HG03342 (cell line): Measurements from ENCODE around the gene MACROH2A1.
"Not testable (repeated sequence)": the region's sequence is repeated elsewhere in the genome, so short reads cannot be mapped to it uniquely, and the experiment has no call there.

Experiments used
- ATAC-seq: cut with Tn5 transposase; IDR thresholded peaks from one replicate; pipeline ENCODE4 v1.9.1; 2021; ENCODE audit warnings: mild to moderate bottlenecking, moderate library complexity; ENCODE audit not compliant: unreplicated experiment

The MACROH2A1 gene

GRCh38 chr5:135379046-135379654, 19.9 kb downstream of the MACROH2A1 start:
- ATAC-seq, result no peak

DNA sequence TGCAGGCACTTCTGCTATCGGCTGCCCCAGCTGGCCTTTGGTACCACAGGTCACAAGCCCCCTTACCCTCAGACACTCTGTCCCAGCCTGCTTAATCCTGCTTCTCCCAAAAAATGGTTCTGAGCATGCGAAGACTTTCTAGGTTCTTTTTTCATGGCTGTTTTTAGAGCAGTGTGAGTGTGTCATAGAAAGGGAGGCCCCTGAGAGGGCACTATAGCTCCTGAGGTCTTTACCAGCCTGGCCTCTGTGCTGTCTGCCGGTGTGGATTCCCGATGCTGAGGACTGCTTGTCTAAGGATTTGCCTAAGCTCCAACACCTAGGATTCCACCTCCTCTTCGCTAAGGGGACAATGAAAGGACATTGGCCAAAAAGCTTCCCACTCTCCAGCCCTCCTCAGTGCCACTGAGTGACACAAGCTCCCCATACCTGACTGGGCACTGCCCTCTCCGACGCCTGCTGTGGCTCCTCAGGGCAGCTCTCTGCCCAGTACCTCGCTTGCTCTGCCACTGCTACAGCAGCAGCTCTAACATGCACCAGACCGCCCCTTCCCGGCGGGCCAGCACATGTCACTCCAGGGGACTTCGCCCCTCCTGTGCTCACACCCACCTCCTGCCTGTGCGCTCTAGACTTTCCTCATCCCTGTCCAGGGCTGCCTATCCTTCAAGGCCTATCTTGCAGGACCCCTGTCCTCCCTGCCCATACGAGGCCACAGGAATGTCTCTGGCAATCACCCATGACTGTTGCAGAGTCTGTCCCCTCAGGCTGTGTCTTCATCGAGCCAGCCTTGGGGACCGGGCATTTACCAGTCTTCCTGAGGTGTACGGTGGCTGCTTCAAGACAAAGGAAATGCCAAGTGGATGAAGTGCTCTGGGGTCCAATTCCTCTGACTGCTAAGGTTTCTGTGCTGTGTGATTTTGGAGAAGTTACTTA, 21.0 kb downstream of the MACROH2A1 start:
- peak; percentile 8 for ATAC-seq

DNA sequence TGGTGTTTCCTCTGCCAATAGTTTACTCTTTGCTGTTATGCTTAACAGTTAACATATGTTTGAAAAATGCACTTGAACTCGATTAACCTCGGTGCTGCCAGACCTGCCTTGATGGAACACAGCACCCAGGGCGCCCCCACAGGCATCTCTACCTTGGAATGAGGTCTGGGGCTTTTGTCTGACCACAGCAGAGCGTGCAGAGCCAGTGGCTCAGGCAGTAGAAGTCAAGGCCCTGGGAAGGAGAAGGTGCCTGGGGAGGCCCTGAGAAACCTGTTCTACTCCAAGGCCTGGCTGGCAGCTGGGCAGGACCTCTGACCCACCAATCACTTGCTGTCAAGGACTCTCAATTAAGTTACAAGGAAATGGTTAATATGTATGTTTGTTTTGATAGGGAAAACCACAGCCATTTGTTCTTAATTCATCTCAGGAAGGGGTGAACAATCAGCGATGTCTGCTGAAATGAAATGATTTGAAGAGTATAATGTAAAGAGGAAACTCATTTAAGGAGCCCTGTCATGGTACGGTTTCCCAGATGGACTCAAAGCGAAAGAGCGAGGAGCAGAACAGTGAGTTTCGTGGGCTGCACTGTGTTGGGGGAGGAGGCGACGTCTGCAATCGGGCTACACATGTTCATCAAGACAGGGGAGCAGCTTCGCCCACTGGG, 21.9 kb downstream of the MACROH2A1 start:
- ATAC-seq, result peak; percentile 84

- no peak for ATAC-seq
Measured at GRCh38 chr5:135375040-135375793, 23.8 kb downstream of the MACROH2A1 start.

GRCh38 chr5:135373736-135374515, 25.1 kb downstream of the MACROH2A1 start:
- ATAC-seq, result no peak

- ATAC-seq, result no peak
Measured at GRCh38 chr5:135372654-135373381, 26.2 kb downstream of the MACROH2A1 start.

- ATAC-seq, result no peak
Measured at GRCh38 chr5:135371622-135372232, 27.3 kb downstream of the MACROH2A1 start.

GRCh38 chr5:135369952-135370351, 29.1 kb downstream of the MACROH2A1 start:
- no peak for ATAC-seq

DNA sequence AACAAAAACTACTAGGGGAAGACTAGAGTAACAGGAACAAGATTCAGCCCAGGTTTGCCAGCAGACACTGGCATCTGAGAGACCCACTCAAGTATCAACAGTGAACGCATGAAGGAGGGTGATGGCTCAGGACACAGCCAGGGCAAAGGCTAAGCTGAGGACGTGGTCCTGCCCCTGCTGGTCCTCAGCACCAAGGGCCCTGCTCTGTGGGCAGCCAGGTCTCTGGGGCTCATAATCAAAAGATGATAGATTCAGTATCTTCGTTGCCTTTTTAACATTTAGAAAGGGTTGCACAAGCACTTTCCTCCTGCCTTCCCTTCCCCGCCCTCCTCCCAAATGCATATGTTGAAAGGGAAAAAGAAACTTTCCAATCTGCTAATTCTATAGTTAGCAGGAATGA, 31.5 kb downstream of the MACROH2A1 start:
- no peak for ATAC-seq

- no peak for ATAC-seq
Measured at GRCh38 chr5:135367076-135367475, 32.0 kb downstream of the MACROH2A1 start.

DNA sequence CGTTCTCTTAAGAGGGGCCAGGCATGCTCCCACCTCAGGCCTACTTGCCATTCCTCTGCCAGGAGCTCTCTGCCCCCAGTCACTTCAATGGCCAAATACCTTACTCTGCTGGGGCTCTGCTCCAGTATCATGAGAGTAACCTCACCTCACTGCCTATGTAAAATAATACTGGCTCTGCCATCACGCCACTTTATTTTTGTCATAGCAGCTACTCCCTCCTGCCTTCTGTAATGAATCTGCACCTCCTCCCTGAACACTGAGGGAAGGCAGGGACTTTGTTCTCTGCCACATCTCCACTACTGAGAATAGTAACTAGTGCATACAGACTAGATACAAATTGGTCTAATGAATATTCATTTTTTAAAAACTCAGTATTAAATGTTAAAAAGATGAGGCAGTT, 33.8 kb downstream of the MACROH2A1 start:
- ATAC-seq, result no peak

DNA sequence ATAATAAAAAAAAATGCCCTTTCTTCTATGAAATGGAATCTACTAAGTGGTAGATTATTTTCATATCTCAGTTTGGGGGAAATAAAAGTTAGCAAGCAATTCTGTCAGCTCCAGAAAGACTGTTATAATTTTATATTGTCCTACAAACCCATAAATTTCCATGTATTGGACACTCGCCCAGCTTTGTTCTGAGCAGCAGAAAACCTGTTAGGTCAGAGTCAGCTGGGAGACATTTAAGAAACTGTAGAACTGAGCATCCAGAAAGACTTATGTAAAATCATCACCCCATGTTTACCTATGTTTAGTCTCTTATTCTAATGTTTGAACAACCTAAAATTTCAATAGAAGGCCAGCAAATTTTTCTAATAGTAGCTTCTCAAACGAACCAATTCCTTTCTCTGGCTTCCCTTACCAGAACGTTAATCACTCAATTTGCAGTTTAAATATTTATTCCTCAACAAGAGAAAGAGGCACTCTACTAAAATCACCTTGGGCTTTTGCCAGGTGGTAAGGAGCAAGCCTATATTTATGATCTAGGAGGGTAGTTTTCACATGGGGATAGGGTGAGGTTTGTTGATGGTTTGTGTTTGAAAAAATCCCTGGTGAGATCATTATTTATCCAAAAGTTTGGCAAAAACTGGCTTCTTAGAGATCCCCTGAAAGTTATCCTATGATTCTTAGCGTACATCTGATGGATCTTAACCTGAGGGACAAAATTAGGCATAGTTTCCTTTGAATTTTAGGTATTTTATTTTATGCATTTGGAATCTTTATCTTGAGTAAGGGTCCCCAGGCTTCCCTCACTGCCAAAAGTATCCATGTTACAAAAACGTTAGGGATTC, 34.4 kb downstream of the MACROH2A1 start:
- no peak for ATAC-seq

DNA sequence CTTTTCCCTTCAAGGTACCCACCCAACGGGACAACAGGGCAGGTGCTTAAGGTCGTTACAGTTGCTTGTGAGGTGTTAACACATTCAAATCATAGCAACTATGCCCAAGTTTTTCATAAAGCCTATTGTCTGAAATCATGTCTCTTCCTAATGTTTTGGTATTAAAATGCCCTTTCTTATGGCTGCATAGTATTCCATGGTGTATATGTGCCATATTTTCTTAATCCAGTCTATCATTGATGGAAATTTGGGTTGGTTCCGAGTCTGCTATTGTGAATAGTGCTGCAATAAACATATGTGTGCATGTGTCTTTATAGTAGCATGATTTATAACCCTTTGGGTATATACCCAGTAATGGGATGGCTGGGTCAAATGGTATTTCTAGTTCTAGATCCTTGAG, 35.7 kb downstream of the MACROH2A1 start:
- ATAC-seq, result not testable (repeated sequence)

DNA sequence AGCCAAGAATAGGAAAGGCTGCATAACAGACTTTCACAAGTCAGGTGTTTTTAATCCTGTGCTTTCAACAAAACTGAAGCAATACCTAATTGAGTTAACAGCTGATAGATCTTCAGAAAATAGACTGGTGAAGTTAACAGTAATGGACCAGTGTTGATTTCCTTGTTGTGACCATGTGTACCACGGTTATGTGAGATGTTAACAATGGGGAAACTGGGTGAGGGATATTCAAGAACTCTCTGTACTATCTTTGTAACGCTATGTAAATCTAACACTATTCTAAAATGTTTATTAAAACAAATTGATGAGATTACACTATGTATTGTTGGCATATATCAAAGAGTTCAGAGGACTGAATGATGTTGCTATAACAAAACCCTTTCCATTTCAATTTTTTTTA, 36.9 kb downstream of the MACROH2A1 start:
- no peak for ATAC-seq

DNA sequence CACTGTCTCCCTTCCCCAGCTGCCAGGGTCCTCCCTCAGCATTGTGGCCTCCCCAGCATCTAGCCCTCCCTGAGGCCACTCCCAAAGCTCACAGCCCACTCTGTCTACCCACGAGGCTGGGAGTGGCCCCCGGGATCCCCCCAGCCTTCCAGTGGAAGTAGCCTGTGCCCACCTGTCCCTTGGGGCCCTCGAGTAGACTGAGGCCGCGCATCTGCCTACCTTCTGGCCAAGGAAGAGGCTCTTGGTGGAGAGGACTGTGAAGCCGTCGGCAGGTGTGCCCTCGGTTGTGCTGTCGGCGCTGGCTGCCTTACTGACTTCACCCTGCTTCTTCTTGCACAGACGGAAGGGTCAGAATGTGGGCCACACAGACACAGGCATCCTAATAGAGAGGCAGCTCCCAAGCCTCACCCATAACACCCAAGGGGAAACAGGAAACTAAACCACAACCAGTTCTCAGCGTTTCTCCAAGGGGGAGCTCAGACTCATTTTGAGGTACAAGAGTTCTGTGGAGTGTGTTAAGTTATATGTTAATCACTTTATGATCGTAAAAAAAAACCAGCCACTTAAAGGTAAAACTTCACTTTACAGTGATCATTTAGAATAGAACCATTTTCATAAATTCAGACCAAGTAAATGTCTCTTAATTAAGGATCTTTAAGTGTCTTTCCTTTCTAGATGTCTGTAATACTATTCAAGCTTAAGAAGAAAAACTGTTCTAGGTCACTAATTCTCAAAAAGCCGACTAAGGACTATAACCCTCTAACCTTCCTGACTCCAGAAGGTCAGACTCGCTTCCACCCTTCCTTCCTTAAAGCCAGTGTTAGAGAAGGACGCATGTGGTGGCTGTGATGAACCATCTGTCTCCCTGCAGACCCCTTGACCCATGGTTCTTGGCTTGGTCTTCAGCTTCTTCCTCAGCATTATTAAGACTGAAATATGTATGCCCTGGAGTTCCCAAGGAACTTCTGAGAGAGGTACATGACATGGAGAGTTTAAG, 38.5 kb downstream of the MACROH2A1 start:
- ATAC-seq, result no peak

- no peak for ATAC-seq
Measured at GRCh38 chr5:135359374-135360165, 39.5 kb downstream of the MACROH2A1 start.
